Stimulated activated CD8-positive, alpha-beta memory T cell treated with anti-CD3 and anti-CD28 coated beads, Interleukin-12 subunit alpha, Interleukin-12 subunit beta, amount 100 ng/mL, for 24 hours (primary cell): Measurements from ENCODE around the gene OSBPL10.
"Not testable (repeated sequence)": the region's sequence is repeated elsewhere in the genome, so short reads cannot be mapped to it uniquely, and the experiment has no call there.

Experiments used
- DNase-seq: peaks from one replicate; pipeline ENCODE4 v3.0.0-alpha.2; 2020; ENCODE audit errors: extremely low read depth

The OSBPL10 gene

DNA sequence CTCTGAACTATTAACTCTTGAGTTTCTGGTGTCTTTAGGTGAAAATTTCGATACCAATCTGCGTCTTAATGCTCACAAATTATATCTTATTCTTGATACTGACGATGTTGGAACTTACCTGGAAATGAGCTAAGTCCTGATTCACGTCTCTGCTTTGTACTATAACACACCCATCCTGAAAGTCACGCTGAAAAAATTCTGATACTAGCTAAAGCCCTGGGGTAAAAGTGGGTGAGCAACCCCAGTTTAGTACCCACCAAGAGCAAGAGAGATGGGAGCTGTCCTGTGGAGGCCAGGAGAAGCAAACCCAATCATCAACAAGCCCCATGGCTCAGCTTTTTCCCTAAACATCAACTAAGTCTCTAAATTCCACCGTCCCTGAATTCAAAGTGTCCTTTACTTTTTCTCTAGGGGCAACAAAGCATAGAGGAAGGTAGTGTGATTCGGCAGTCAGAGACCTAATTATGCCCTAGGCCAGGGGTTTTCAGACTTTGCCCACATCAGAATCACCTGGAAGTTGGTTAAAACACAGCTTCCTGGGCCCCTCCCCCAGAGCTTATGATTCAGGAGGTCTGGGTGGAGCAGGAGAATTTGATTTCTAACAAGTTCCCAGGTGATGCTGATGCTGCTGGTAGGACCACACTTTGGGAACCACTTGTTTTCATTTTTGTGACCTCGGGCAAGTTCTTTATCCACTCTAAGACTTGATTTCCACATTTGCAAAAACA lies 90.2 kb downstream of the OSBPL10 start:
- DNase-seq: no peak

DNA sequence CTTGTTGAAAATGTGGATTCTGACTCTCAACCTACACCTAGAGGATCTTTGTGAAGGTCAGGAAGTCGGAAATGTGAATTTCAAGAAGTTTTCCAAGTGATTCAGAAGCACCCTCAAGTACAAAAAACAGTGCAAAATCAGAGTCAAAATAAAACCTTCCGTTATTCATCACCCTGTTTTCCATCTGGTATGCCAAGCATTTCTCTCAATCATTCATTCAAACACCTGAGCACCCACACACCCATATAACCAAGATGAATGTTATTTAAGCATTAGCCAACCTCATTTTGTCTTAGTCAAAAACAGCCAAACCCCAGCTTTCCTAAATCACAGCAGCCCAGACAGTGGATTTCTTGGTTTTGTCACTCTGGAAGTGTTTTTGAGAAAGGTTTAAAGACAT lies 91.1 kb downstream of the OSBPL10 start:
- DNase-seq: no peak

DNA sequence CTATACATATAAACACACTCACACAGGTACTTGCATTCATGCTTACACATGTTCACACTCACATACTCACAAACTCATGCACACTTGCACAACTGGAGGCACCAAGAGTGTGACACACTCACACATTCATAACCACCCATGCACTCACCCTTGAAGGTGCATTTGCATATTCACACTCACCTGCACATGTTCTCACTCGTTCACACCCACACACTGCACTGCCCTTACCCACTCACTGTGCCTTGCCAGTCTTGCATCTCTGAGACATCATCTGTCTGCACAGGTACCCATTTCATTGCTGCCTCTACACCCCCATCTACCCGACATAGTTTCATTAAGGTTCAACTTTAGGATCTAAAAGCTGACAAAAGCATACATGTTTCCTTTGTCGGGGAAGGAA lies 95.8 kb downstream of the OSBPL10 start:
- DNase-seq: no peak

DNA sequence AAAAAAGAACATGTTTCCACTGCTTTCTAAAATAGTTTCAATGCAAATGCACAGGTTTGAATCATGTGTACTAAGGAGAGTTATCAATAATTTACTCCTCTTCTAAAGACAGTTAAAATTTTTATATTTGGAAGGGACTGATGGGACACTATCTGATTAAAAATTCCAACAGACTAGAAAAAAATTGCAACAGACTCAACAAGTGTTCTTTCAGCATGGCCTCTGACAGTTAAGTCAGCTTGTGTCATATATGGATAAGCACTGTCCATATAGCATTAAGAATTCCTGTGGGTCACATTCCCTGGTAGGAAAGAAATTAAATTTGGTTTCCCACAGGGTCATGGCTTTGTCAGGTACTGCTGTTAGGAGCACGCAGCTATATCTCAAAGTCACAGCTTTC lies 96.8 kb downstream of the OSBPL10 start:
- no peak for DNase-seq

DNA sequence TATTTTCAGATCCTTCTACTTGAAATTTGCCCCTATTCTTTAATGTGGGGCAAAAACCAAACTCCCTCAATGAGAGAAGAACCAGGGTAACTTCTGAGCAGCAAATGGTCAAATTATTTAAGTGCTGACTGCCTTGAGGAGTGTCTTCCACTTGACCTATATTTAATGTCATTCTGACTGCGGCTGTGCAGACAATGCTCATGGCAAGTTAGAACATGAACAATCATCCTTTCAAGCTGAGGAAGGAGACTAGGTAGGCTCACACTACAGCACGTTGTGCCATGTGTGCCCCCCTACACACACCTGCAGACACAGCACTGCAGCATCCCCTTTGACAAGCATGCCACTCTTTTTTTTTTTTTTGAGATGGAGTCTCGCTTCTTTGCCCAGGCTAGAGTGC lies 98.2 kb downstream of the OSBPL10 start:
- DNase-seq: no peak

DNA sequence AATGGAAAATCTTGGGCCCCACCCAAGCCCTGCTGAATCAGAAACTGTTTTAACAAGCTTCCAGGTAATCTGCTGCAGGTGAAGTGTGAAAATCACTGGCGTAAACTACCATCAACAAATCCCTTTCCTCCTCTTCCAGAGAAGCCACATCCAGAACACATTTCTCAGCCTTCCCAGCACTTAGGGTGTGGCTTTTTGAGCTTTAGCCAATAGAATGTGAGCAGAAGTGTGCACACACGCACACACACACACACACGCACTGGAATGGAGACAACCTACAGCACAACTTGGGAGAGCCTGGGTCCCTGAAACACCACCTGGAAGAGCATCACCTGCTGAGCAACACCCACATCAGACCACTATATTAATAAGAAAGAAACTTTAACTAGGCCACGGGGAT lies 98.6 kb downstream of the OSBPL10 start:
- DNase-seq: no peak

DNA sequence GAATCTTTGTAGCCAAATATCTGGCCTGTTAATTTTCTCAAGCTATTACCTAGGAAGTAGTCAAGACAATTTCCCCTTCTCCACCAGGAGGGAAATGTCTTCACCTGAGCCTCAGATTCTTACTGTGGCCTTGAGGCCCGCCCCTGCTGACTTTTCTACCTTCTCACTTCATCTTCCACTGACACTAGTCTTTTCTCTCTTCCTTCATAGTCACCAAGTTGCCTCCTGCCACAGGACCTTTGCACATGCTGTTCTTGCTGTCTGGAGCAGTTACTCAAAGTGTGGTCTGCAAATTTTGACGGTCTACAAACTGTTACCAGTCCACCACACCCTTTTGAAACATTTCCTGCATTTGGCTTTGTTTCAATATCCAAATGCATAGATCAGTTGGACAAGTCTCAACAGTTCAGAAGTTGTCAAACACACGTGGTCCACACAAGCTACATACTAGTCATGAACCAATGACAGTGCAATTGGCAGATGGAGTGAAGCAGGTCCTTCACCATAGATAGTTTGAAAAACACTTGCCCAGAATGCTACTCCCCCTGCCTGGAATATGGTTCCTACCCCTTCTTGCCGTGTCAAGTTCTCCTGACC lies 100.5 kb downstream of the OSBPL10 start:
- DNase-seq: no peak

DNA sequence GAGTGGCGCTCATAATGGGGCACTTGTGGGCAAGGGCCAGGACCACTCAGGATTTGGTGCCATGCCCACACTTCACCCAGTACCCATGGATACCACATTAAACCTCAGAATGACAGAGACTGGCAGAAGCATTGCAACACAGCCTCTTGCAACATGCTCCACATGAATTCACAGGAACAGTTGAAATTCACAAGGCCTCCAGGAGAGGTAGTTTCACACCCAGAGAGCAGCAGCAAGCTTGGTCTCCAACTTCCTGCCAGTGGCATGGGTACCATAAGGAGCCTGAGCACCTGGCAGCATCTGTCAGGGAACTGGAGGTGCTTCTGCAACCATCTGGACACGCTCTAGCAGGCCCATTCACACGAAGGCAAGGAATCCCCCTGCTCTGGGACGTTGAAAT lies 101.0 kb downstream of the OSBPL10 start:
- DNase-seq: no peak

DNA sequence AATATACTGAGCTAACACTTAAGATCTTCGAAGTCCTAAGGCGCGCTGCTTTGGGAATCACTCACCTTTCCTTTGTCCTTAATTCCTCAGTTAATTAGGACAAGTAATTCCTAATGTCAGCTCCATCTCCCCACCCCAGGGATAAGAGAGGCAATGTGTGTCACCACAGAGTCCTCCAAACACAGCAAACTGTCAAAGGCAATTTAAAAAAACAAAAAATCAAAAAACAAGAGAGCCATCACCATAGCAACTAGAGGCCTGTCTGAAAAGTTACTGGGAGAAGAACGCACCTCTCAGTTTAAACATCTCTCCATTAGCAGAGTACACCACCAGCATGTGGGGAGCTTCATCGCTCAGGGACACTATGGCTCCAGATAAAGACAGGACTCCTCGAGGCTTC lies 101.7 kb downstream of the OSBPL10 start:
- no peak for DNase-seq

DNA sequence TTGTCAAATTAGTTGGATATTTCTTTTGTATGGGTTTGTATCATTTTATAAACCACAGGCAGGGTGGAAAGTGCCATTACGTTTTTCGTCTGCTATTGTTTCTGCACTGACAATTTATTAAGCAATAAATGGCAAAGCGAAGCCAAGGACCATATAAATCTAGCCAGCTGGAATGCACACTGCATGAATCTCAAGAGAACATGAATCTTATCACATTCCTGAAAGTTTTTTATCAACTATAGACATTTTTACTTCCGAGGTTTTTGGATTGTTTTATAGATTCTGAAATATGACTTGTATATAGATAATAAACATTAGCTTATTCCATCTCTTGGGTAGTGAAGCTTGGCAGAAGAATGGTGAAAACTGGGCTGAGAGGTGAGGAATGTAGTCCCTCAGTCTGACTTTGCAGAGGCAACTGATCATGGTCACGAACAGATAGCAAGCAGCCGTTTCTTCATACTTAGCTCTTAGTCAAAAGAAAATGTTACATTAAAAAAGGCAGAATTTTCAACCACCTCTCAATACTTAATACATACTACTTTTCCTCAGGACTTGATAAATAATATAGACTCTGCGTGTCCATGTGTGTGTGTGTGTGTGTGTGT lies 102.7 kb downstream of the OSBPL10 start:
- DNase-seq: no peak

DNA sequence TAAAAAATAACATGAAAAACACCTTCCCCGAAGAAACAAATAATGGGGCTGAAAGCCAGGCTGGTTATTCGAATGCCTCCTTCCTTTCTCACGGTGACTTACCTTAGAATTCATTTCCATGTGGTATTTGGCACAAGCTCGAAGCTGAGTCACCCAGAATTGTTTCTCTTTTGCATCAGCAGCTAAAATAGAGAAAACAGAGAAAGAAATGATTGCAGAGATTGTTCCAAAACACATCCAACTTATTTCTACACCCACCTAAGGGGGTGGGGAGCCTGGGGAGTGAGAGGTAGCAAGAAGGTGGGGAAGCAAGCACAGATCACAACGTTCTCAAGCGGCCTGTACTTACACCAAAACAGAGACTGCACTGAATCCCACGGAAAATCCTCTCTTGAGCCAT lies 104.7 kb downstream of the OSBPL10 start:
- no peak for DNase-seq

DNA sequence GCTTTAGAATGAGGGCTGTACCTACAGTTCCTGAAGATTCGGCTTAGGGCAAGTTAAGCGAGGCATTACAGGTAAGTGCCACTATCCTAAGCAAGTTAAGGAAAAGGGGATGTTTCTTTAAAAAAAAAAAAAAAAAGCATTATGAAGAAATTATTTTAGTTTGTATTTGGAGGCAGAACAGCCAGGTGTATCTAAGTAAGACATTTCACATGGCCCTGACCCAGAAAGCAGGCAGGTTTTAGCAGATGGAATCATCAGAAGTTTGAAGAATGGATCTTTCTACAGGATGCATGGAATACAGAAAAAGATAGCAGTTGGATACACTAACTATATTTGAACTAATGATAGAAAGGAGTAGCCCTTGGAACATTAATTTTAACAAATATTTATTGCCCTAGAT lies 105.6 kb downstream of the OSBPL10 start:
- DNase-seq: no peak

DNA sequence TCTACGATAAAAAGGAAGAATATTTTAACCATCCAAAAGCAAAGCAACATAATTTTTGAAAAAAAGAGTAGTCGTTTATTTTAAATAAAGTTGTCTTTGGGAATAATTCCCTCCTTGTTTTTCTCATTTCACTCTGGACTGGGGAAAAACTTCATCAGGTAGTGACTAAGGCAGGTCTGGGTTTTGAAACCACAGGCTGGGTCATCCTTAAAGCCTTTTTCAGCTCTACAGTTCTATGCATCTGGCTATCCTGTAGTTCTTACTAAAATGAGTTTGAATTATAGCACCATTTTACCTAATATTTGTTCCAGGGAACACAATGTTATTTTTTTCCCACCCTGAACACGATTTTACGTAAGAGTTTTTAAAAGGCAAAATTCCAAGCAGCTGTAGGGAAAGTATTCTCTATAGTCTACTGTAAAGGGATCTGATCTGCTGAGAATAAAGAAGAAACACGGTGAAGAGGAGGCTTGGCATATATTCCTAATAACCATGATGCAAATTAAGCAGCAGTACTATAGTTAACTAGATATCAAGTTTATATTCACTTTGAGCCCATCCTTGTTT lies 107.7 kb downstream of the OSBPL10 start:
- DNase-seq: no peak

DNA sequence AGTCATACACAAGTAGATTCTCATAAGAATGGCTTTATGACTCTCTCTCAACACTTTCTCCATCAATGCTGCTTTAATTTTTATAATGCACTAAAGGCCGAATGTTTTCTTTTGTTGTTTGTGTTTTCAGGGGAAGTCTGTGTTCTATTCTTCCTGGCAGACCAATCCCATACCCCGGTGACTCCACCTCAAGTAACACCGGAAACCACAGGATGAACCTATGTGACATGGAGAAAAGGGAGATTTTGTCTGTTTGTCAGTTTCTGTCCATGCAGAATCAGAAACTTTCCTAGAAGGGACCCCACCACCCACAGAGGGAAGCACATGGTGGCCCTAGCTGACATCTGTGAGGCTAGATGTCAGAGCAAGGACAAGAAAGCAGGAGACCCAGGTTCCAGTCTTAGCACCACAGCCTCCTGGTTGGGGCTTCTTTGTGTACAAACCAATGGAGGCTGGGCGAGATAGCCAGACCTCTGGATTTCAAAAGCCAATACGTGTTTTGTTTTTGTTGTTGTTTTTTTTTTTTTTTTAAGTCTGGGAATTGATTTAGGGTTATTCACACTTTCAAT lies 109.0 kb downstream of the OSBPL10 start:
- DNase-seq: no peak

DNA sequence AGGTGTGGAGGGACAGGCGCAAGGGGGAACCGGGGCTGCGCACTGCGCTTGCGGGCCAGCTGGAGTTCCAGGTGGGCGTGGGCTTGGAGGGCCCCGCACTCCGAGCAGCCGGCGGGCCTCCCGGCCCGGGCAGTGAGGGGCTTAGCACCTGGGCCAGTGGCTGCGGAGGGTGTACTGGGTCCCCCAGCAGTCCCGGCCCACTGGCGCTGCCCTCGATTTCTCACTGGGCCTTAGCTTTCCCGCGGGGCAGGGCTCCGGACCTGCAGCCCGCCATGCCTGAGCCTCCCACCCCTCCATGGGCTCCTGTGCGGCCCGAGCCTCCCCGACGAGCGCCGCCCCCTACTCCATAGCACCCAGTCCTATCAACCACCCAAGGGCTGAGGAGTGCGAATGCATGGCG lies 111.0 kb downstream of the OSBPL10 start:
- not testable (repeated sequence) for DNase-seq

DNA sequence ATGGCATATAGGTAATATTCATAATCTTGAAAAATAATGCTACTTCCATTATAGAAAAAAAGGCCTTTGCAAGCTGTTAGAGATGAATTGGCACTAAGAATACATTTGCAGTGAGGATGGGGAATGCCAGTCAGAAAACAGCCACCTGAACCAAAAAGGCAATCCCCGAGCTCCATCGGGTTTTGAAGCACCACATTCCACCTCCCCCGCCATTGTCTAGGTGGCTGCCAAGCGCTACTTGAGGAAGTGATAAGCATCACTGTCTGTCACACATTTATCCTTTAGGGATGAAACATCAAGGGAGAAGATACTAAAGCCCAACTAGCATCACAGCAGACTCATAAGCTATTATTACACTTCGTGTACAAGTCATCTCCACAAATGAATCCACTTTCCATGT lies 112.8 kb downstream of the OSBPL10 start:
- no peak for DNase-seq

DNA sequence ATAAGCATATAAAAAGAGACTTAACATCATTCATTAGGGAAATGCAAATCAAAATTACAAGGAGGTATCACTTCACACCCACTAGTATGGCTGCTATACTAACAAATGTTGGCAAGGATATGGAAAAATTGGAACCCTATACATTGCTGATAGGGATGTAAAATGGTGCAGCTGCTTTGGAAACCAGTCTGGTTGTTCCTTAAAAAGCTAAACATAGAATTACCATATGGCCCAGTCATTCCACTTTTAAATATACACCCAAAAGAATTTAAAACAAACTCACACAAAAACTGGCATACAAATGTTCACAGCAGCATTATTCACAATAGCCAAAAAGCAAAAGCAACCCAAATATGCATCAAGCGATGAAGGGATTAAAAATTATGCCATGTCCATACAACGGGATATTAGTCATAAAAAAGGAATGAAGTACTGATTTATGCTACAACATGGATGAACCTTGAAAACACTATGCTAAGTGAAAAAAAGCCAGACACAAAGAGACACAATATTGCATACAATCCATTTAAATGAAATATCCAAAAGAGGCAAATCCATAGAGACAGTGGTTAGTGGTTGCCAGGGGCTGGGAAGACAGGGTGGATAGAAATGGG lies 118.3 kb downstream of the OSBPL10 start:
- DNase-seq: no peak

DNA sequence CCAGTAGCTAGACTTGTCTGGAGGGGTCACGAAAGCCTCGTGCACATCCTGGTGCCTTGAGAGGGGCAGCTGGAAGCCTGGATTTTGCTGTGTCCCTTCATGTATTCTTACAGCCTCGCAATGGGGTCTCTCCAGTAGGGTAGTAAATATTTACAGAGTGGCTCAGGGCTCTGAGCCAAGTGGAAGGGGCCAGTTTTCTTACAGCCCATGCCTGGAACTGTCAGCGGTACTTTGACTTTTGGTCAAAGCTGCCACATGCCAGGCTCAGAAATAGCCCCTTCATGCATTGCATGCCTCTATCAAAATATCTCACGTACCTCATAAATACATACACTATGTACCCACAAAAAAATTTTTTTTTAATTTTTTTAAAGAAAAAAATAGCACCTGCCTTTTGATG lies 119.2 kb downstream of the OSBPL10 start:
- DNase-seq: no peak

DNA sequence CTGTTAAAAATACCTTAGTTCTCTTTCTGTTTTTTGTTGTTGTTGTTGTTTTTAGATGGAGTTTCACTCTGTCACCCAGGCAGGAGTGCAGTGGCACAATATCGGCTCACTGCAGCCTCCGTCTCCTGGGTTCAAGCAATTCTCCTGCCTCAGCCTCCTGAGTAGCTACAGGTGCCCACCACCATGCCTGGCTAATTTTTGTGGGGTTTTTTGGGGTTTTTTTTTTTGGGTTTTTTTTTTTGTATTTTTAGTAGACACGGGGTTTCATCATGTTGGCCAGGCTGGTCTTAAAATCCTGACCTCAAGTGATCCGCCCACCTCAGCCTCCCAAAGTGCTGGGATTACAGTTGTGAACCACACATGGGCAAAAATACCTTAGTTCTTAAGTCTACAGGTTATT lies 120.4 kb downstream of the OSBPL10 start:
- DNase-seq: not testable (repeated sequence)

DNA sequence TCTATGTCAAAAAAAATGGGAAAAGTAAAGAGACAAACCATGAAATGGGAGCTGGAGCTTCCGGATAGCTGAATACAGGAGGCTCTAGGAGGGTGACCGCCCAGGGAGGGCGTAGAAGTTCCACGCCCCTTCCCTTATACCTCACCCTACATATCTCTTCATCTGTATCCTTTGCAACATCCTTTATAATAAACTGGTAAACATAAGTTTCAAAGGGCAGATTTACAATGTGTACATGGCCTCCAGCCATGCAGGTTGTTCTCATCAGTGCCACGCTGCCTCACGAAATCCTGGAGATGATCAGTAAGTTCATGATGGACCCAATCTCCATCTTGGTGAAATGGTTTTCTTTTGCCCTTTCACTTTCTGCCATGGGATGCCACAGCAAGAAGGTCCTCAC lies 121.8 kb downstream of the OSBPL10 start:
- DNase-seq: no peak

DNA sequence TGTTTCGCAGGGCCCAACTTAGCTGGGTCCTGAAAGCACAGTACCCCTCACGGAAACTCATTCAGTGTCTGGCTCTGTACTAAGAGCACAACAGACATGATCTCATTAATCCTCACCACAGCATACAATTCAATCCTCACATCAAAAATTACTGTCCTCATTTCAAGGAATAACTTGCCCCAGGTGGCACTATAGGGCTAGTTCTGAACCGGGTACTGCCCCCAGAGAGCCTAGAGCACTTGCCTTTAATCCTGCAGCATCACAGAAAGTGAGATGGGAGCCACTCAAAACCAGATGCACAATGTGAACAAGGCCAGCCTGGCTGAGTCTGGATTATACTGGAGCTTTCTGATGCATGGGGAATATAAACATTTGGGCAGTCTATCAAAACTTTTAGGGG lies 122.6 kb downstream of the OSBPL10 start:
- DNase-seq: no peak

DNA sequence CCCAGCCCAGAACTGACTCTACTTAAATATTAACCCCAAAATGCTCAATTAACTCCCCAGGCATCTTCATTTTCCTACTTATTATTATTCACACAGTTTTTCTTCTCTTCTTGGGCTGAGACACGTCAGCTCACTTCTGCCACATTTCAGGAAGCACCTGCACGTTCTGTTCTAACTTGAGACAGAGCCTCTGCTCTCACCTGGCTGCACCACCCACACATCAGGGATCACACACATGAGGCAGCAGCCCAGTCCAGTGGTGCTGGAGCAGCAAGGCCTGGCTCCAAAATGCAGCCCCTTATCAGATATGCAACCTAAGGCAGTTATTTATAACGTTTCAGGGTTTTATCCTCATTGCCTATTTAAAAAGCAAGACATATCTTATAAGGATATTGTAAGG lies 127.5 kb downstream of the OSBPL10 start:
- no peak for DNase-seq
